GM12878 (cell line): ENCODE measurements around the gene GPC6. TPM values are rescaled to one million over a fixed set of nuclear protein-coding genes. Genes with fewer than 3 reads are reported as not detected.

Experiments used
- ATAC-seq: fragments of 200-7000 bp; cut with Tn5 transposase; 3 replicates; pipeline ENCODE4 v1.9.1; 2020; ENCODE audit warnings: mild to moderate bottlenecking, moderate library complexity
- BruUV-seq: library from RNA; stranded (reverse); fragments of 400-500 nt; replicated peaks from 2 replicates; lab custom pipeline; 2021; lab: Mats Ljungman, UMichigan
- CTCF ChIA-PET: fragments of 300-600 bp; sonication (Branson Sonifier 250); formaldehyde crosslinking; extraction: SDS; loops from one replicate; lab custom pipeline; 2021; ENCODE audit warnings: inconsistent platforms; lab: Yijun Ruan, JAX
- POLR2A ChIA-PET: fragments of 350-600 bp; formaldehyde crosslinking; extraction: SDS; loops from one replicate; lab custom pipeline; 2021; ENCODE audit warnings: inconsistent platforms; lab: Charles Lee
- RAD21 ChIA-PET: fragments of 300-600 bp; sonication (Branson Sonifier 250); formaldehyde crosslinking; loops from one replicate; lab custom pipeline; 2023; ENCODE audit warnings: antibody characterized with exemption; ENCODE audit not compliant: unreplicated experiment; lab: Charles Lee
- SMC1A ChIA-PET: fragments of 300-600 bp; sonication (Branson Sonifier 250); formaldehyde crosslinking; loops from one replicate; lab custom pipeline; 2023; ENCODE audit not compliant: unreplicated experiment, uncharacterized antibody; lab: Charles Lee
- DNase-seq: peaks from one replicate; pipeline ENCODE4 v3.0.0-alpha.2; 2011; ENCODE audit warnings: low read depth, low spot score
- FAIRE-seq: peaks from 3 replicates; lab custom pipeline; 2011; peaks lifted over from hg19 to GRCh38; lab: Jason Lieb, UNC
- H2AFZ ChIP-seq: 2 replicates; pipeline ENCODE4 v1.6.0; 2011; ENCODE audit warnings: low read depth, low read length, control low read depth; ENCODE audit not compliant: control insufficient read depth
- H3K27ac ChIP-seq: 2 replicates; pipeline ENCODE4 v1.5.1; 2011; ENCODE audit warnings: control low read depth; ENCODE audit not compliant: control insufficient read depth, insufficient read depth
- H3K27me3 ChIP-seq, 2 experiments: replicated peaks in 1 of 2; 2 replicates each; pipeline versions ENCODE4 v1.6.0 to v1.6.1; 2011; ENCODE audit warnings: low read length in 1 of 2; ENCODE audit not compliant: control insufficient read depth in 2 of 2, insufficient read depth in 2 of 2
- H3K36me3 ChIP-seq, 2 experiments: 2 replicates each; pipeline ENCODE4 v1.5.1; 2011; ENCODE audit warnings: low read length in 1 of 2; ENCODE audit not compliant: control insufficient read depth in 2 of 2, insufficient read depth in 2 of 2
- H3K4me1 ChIP-seq: 2 replicates; pipeline ENCODE4 v1.6.1; 2011; ENCODE audit warnings: mild to moderate bottlenecking, low read length, moderate library complexity, mixed read lengths; ENCODE audit not compliant: control insufficient read depth, insufficient read depth
- H3K4me2 ChIP-seq: 2 replicates; pipeline ENCODE4 v1.6.0; 2011; ENCODE audit warnings: control low read depth; ENCODE audit not compliant: control insufficient read depth, insufficient read depth
- H3K4me3 ChIP-seq: fragments of 200-600 bp; sonication (generic); 2 replicates; pipeline ENCODE4 v1.5.1; 2016
- H3K79me2 ChIP-seq: 2 replicates; pipeline ENCODE4 v1.6.0; 2011; ENCODE audit warnings: low read length; ENCODE audit not compliant: control insufficient read depth, insufficient read depth
- H3K9ac ChIP-seq: 2 replicates; pipeline ENCODE4 v1.8.0; 2011; ENCODE audit warnings: low read length, control low read depth, mixed read lengths; ENCODE audit not compliant: control insufficient read depth, insufficient read depth
- H3K9me3 ChIP-seq: replicated peaks from 3 replicates; pipeline ENCODE4 v1.5.1; 2011; ENCODE audit warnings: mild to moderate bottlenecking, low read length; ENCODE audit not compliant: control insufficient read depth, insufficient read depth
- H4K20me1 ChIP-seq: 2 replicates; pipeline ENCODE4 v1.6.0; 2011; ENCODE audit not compliant: control insufficient read depth, insufficient read depth
- ATF7 ChIP-seq: fragments of 450-650 bp; IDR thresholded peaks from 2 replicates; pipeline ENCODE4 v1.6.1; 2016; ENCODE audit warnings: low read depth, mild to moderate bottlenecking
- CREM ChIP-seq: IDR thresholded peaks from 2 replicates; pipeline ENCODE4 v1.6.1; 2014; ENCODE audit warnings: antibody characterized with exemption, low read depth
- FOS ChIP-seq: IDR thresholded peaks from 3 replicates; pipeline ENCODE4 v1.6.1; 2011; ENCODE audit warnings: borderline replicate concordance; ENCODE audit not compliant: insufficient read length; ENCODE audit errors: extremely low read depth
- HDAC2 ChIP-seq: fragments of 200-600 bp; sonication (generic); IDR thresholded peaks from 2 replicates; pipeline ENCODE4 v1.6.1; 2017
- HDGF ChIP-seq: fragments of 450-650 bp; IDR thresholded peaks from 2 replicates; pipeline ENCODE4 v1.6.1; 2016; ENCODE audit warnings: antibody characterized with exemption
- IKZF1 ChIP-seq: fragments of 450-650 bp; conservative IDR thresholded peaks from 2 replicates; pipeline ENCODE4 v1.6.1; 2017; ENCODE audit warnings: antibody characterized with exemption, mild to moderate bottlenecking
- JUND ChIP-seq: IDR thresholded peaks from 2 replicates; pipeline ENCODE4 v1.6.1; 2012; ENCODE audit warnings: low read depth, mild to moderate bottlenecking, low read length, improper control_type of control experiment, moderate library complexity
- MEF2B ChIP-seq: fragments of 450-650 bp; IDR thresholded peaks from 2 replicates; pipeline ENCODE4 v1.6.1; 2018; ENCODE audit warnings: mild to moderate bottlenecking, moderate library complexity; ENCODE audit not compliant: partially characterized antibody, poor library complexity, severe bottlenecking
- MXI1 ChIP-seq: fragments of 150-350 bp; IDR thresholded peaks from 2 replicates; pipeline ENCODE4 v1.6.1; 2011; ENCODE audit warnings: low read depth, mild to moderate bottlenecking, inconsistent platforms, low read length, improper control_type of control experiment
- NR2C1 ChIP-seq: fragments of 450-650 bp; IDR thresholded peaks from 2 replicates; pipeline ENCODE4 v1.6.1; 2017; ENCODE audit warnings: antibody characterized with exemption, mild to moderate bottlenecking, moderate library complexity
- PAX5 ChIP-seq: IDR thresholded peaks from 2 replicates; pipeline ENCODE4 v1.6.1; 2011; ENCODE audit warnings: low read depth, low read length, borderline replicate concordance
- PML ChIP-seq: IDR thresholded peaks from 2 replicates; pipeline ENCODE4 v1.6.1; 2012; ENCODE audit warnings: low read length, inconsistent platforms
- RAD51 ChIP-seq: fragments of 450-650 bp; IDR thresholded peaks from 2 replicates; pipeline ENCODE4 v1.6.1; 2016; ENCODE audit warnings: moderate library complexity, mild to moderate bottlenecking, inconsistent platforms
- SREBF1 ChIP-seq: IDR thresholded peaks from 2 replicates; pipeline ENCODE4 v1.6.1; 2012; ENCODE audit warnings: mild to moderate bottlenecking, low read length
- SUZ12 ChIP-seq: fragments of 200-600 bp; sonication (generic); IDR thresholded peaks from one replicate; pipeline ENCODE4 v1.6.1; 2018; ENCODE audit warnings: antibody characterized with exemption, mild to moderate bottlenecking; ENCODE audit not compliant: unreplicated experiment
- ZBED1 ChIP-seq: IDR thresholded peaks from 2 replicates; pipeline ENCODE4 v1.6.1; 2016; ENCODE audit warnings: borderline replicate concordance
- WGBS: methylation state at CpG from one replicate; pipeline ENCODE4 v1.1.6; 2016; ENCODE audit warnings: low lambda C conversion rate; ENCODE audit not compliant: insufficient replicate concordance, insufficient coverage; ENCODE audit errors: missing lambda C conversion rate; 5-methylcytosine and 5-hydroxymethylcytosine counted together
- in situ Hi-C: fragments of 300-500 bp; cut with MboI; formaldehyde crosslinking; loops from 9 replicates; pipeline ENCODE4 v1.14.3; 2018; ENCODE audit warnings: mixed read lengths
- intact Hi-C: fragments of 100-400 bp; cut with micrococcal nuclease; formaldehyde crosslinking; loops from one replicate; pipeline ENCODE4 v1.14.2; 2022; ENCODE audit not compliant: unreplicated experiment
- polyA plus RNA-seq, 11 experiments: library from polyadenylated mRNA; depleted of rRNA in 4 of 11; unstranded in 6 of 11; stranded (reverse) in 5 of 11; fragments of >200 nt; fragmentation: Nextera tagmentation in 4 of 11; fragmentation: Illumina TruSeq in 1 of 11; extraction: Ambion mirVana in 4 of 11; extraction: Trizol in 1 of 11; gene quantifications; 1 replicate in 1 of 11; 2 replicates in 10 of 11; pipeline versions ENCODE4 v1.2.1 to v1.2.3, GENCODE V29; 2011 to 2016; ENCODE audit warnings: inconsistent platforms in 2 of 11, missing spikeins in 2 of 11, low read depth in 1 of 11
- total RNA-seq, 4 experiments: library from RNA; depleted of rRNA in 3 of 4; stranded (reverse); fragments of >200 nt in 3 of 4; fragmentation: Illumina TruSeq in 1 of 4; extraction: Trizol in 1 of 4; gene quantifications; 2 replicates each; pipeline versions ENCODE4 v1.2.1 to v1.2.3, GENCODE V29; 2013 to 2021
- TF ChIP-seq, protein P1 (sequence below): IDR thresholded peaks from 2 replicates; pipeline ENCODE4 v1.6.1; 2012; ENCODE audit warnings: low read depth, low read length, improper control_type of control experiment

Gene GPC6
- total and polyA plus RNA-seq, 10 of the 15 experiments (the other 5 are each of a cell fraction or from before 2014, with no cell fraction given) = 0.03 to 0.04 (median 0.03) TPM; not detected in 7

DNA sequence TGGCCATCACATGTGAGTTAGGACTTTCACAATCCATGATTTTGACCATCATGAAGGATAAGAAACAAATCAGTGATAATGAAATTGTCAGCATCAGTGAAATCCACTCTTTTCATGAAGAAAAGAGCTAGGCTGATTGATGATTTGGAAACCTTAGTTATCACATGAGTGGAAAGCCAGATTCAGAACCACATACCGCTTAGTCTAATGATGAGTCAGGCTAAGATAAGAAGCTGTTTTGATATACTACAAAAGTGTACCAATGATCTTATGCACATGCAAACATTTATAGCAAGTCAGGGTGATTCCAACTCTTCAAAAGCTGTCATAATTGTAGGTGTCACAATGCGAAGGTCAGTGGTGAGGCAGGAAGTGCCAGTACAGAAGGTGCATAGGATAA, 519.3 kb downstream of the GPC6 start:
- Histone ChIP-seq H3K27ac (no peak overlapping the region), H3K4me2 (no peak overlapping the region), H3K4me1 (no peaks in the 10 kb centered on the region), H3K36me3 (no peaks in the 10 kb centered on the region), H3K9me3 (no peaks in the 10 kb centered on the region), H2AFZ (no peak overlapping the region), H3K4me3 (no peak overlapping the region), H3K27me3 (no peaks in the 10 kb centered on the region), H3K9ac (no peak overlapping the region), H4K20me1 (no peaks in the 10 kb centered on the region), H3K79me2 (no peaks in the 10 kb centered on the region)
- FAIRE-seq (no peak), ATAC-seq (no peak), DNase-seq (no peak)
- SMC1A ChIA-PET = no interaction called here
- WGBS = 19% methylated on average over 2 of the region's 2 CpGs
- RAD21 ChIA-PET = no interaction called here
- no TSS peak for BruUV-seq
- intact Hi-C loops = no loop called here
- in situ Hi-C loops = no loop called here
- TF ChIP-seq RAD51 = no peak
- no peak for TF ChIP-seq HDGF
- no peak for TF ChIP-seq SUZ12
- TF ChIP-seq JUND = no peak
- TF ChIP-seq MXI1 = no peak
- no peak for TF ChIP-seq PAX5
- TF ChIP-seq SREBF1 = no peak
- no peak for TF ChIP-seq CREM
- TF ChIP-seq HDAC2 = no peak
- TF ChIP-seq, protein P1, sequence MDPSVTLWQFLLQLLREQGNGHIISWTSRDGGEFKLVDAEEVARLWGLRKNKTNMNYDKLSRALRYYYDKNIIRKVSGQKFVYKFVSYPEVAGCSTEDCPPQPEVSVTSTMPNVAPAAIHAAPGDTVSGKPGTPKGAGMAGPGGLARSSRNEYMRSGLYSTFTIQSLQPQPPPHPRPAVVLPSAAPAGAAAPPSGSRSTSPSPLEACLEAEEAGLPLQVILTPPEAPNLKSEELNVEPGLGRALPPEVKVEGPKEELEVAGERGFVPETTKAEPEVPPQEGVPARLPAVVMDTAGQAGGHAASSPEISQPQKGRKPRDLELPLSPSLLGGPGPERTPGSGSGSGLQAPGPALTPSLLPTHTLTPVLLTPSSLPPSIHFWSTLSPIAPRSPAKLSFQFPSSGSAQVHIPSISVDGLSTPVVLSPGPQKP = no peak
- no peak for TF ChIP-seq PML
- TF ChIP-seq NR2C1 = no peak
- no peak for TF ChIP-seq IKZF1
- no peak for TF ChIP-seq ZBED1
- no peak for TF ChIP-seq FOS
- no peak for TF ChIP-seq ATF7
- TF ChIP-seq MEF2B = no peak
- POLR2A ChIA-PET = interaction anchor here (0.5 to 0.6 kb wide), 2 partner anchors 74 to 432 kb away, joined by 3 to 4 read pairs; no protein-coding TSS in a partner anchor
- CTCF ChIA-PET = no interaction called here
